ENCODE results near the gene SCAPER.
"Not testable (repeated sequence)": the region's sequence is repeated elsewhere in the genome, so short reads cannot be mapped to it uniquely, and the experiment has no call there.

SCAPER gene

GRCh38 chr15:76860201-76860600 is 44.9 kb downstream of the SCAPER start:
- DNase-seq = no peak

DNA sequence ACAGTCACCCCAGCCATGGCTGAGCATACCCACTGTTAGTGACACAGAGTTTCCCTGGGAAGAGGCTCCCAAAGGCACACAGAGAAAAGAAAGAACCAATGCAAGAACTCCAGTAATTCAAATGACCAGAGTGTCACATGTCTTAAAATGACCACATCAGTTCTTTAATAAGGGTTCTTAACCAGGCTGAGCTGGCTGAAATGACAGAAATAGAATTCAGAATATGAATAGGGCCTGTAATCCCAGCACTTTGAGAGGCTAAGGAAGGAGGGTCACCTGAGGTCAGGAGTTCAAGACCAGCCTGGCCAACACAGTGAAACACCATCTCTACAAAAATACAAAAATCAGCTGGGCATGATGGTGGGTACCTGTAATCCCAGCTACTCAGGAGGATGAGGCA is 54.8 kb downstream of the SCAPER start:
- not testable (repeated sequence) for DNase-seq

- no peak for DNase-seq
Observed at GRCh38 chr15:76846782-76847181, 58.4 kb downstream of the SCAPER start.

DNA sequence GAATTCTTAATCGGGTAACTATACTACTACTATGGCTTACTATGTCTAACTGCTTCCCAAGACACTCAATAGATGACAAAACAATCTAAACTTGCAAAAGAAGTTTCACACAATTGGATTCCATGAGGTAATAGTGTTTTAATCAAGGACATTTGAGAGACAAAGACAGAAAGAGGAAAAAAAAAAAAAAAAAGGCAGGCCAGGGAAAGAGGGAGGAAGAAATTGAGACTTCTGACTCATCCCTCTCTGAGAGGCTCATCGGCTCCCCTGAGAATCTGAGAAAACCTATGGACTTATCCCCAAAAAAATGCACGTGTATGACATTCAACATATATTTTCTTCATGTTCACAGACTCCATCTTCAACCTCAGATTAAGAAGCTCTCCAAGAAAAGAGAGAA is 61.0 kb downstream of the SCAPER start:
- no peak for DNase-seq

- DNase-seq = no peak
Observed at GRCh38 chr15:76843269-76843668, 61.9 kb downstream of the SCAPER start.

DNA sequence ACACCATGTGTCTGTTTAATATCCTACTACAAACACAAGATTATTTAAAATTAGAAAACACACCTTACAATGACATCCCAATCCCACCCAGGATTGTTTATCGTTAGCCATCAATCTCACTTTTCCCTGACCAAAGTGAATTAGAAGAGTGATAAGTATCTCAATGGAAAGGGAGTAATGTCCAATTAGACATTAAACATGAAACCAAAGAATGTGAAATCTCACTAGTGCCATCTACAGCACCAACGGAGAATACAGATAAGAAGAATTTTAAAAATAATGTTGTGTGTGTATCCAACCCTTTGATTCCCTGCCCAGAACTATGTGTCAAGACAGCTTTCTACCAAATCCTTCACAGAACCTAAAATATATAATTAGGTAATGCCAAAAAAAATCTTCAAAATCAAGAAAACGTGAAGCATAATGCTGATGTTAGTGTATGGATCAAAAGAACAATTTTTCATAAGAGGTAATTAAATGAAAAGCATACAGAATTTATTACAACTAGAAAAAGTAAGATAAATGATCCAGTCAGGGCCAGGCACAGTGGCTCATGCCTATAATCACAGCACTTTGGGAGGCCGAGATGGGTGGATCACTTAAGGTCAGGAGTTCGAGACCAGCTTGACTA is 64.2 kb downstream of the SCAPER start:
- no peak for DNase-seq

DNA sequence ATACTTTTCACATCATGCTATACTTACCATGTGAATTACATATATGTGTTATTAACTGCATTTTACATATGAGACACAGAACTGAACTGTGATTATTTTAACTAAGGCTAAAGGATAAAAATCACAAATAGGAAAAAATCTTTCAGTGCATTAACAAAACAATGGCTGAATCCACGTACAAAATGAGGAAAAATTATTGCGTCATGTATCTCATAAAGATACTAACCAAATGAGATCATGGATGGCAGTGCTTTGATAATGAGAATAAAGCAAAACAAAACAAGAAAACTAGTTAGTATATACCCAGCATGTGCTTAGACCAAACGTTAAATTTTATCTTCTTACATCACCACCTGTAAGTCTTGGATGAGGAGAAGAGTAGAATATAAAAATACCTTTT is 66.0 kb downstream of the SCAPER start:
- no peak for DNase-seq

GRCh38 chr15:76837474-76837873 is 67.7 kb downstream of the SCAPER start:
- no peak for DNase-seq

- DNase-seq = no peak
Observed at GRCh38 chr15:76829939-76830338, 75.2 kb downstream of the SCAPER start.

GRCh38 chr15:76823890-76824289 is 81.2 kb downstream of the SCAPER start:
- no peak for DNase-seq

GRCh38 chr15:76823303-76823702 is 81.8 kb downstream of the SCAPER start:
- no peak for DNase-seq

DNA sequence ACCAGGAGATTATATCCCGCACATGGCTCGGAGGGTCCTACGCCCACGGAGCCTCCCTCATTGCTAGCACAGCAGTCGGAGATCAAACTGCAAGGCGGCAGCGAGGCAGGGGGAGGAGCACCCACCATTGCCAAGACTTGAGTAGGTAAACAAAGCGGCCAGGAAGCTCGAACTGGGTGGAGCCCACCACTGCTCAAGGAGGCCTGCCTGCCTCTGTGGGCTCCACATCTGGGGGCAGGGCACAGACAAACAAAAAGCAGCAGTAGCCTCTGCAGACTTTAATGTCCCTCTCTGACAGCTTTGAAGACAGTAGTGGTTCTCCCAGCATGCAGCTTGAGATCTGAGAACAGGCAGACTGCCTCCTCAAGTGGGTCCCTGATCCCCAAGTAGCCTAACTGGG is 86.2 kb downstream of the SCAPER start:
- DNase-seq = not testable (repeated sequence)

DNA sequence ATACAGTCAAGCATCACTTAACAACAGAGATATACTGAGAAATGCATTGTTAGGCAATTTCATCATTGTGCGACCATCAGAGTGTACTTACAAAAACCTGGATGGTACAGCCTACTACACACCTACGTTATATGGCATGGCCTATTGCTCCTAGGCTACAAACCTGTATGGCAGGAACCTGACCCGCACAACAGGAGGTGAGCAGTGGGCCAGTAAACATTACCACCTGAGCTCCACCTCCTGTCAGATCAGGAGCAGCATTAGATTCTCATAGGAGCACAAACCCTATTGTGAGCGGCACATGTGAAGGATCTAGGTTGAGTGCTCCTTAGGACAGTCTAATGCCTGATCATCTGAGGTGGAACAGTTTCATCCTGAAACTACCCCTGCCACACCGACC is 89.7 kb downstream of the SCAPER start:
- no peak for DNase-seq

DNA sequence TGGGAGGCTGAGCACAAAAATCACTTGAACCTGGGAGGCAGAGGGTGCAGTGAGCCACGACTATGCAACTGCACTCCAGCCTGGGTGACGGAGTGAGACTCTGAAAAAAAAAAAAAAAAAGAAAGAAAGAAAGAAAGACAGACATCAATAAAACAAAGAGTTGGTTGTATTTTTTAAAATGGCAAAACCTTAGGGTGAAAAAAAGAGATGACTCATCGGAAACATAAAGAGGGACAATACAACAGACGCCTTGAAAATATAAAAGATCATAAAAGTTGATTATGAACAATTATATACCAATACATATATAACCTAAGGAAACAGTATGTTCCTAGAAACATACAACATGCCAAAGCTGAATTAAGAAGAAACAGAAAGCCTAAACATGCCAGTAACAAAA is 92.8 kb downstream of the SCAPER start:
- no peak for DNase-seq

GRCh38 chr15:76809412-76810103 is 95.6 kb downstream of the SCAPER start:
- DNase-seq = no peak

GRCh38 chr15:76803049-76803571 is 102.0 kb downstream of the SCAPER start:
- DNase-seq = no peak

GRCh38 chr15:76802411-76802810 is 102.7 kb downstream of the SCAPER start:
- DNase-seq = no peak

- no peak for DNase-seq
Observed at GRCh38 chr15:76799760-76800159, 105.4 kb downstream of the SCAPER start.

- DNase-seq = no peak
Observed at GRCh38 chr15:76795217-76795616, 109.9 kb downstream of the SCAPER start.

- DNase-seq = no peak
Observed at GRCh38 chr15:76793162-76793561, 112.0 kb downstream of the SCAPER start.

DNA sequence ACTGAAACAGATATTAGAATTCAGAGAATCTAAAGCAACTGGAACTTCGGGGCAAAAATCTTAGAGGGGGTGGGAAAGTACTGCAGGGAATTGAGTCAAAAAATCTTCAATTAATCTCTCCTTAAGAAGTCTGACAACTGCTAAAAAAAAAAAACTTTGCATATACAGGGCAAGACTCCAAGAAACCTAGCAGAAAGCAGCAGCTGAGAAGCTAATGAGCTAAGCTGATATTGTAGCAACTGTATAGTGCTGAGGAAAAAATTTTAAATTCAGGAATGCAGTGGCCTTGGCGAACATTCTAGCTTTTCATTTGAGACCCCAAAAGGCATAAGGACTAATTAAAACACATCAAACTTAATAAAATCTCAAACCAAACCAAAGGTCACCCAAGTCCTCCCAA is 113.6 kb downstream of the SCAPER start:
- DNase-seq = no peak

GRCh38 chr15:76787273-76787672 is 117.9 kb downstream of the SCAPER start:
- no peak for DNase-seq

DNA sequence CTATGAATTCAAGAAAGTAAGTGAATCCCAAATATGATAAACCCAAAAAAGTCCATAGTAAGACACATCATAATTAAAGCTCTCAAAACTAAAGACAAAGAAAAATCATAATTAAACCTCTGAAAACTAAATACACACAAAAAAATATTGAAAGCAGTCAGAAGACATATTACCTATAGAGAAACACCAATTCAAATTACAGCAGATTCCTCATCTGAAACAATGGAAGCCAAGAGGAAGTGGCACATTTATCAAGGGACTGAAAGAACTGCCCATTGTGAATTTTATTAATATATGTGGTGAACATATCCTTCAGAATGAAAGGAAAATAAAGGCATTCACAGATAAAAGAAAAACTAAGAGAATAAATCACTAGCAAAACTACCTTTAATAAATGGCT is 128.2 kb downstream of the SCAPER start:
- no peak for DNase-seq

GRCh38 chr15:76776480-76776879 is 128.7 kb downstream of the SCAPER start:
- DNase-seq = no peak

GRCh38 chr15:76773234-76773633 is 131.9 kb downstream of the SCAPER start:
- DNase-seq = no peak

Data from stimulated activated CD4-positive, alpha-beta T cell treated with anti-CD3 and anti-CD28 coated beads, Interleukin-1b, Interleukin-23, amount 100 ng/mL, for 48 hours (primary cell).